Measurements from ENCODE around the gene FASN. TPM values are rescaled to one million over a fixed set of nuclear protein-coding genes. Genes with fewer than 3 reads are reported as not detected.
A peak's percentile ranks its signal among the peaks of the same experiment; 100 is the strongest.

FASN gene
- total and polyA plus RNA-seq, 2 of the 4 experiments (the other 2 are of a cell fraction): 12.4 to 56.0 TPM

DNA sequence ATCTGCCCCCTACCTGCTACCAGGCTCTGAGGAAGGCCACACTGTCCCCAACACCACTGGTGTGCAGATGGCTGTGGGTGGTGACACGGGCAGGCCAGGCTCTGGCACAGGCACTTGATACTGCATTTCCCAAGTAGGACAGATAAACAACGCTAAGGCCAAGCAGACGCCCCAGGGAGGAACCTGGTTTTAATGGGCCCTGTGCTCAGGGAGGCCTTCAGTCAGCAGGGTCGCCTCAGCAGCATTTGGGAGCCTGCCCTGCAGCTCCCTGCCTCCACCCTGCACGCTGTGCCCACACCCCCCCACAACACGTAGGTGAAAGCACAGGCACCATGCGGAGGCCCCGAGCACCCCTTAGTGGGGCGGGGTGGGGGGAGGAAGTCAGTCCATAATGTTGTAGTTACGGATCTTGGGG is 3.3 kb upstream of the FASN start:
- ChIA-PET POLR2A (ENCODE audit: unreplicated experiment) (no interaction called here), CTCF (no interaction called here)
- H3K27me3 ChIP-seq (ENCODE audit: control insufficient read depth, insufficient read depth, low read length): no peaks in the 10 kb centered on the region
- no peaks in the 10 kb centered on the region for H3K36me3 ChIP-seq (ENCODE audit: control insufficient read depth, insufficient read depth, low read length)
- intact Hi-C loops (cut with micrococcal nuclease) (no loop called here), dilution Hi-C loops (cut with HindIII; ENCODE audit: low sequenced_read_pairs, unreplicated experiment) (no loop called here), in situ Hi-C loops (cut with MboI; ENCODE audit: low sequenced_read_pairs) (no loop called here)
- H2BK15ac ChIP-seq (ENCODE audit: low read depth, low read length): no peak overlapping the region
- H3K14ac ChIP-seq (replicated peaks; ENCODE audit: low read depth, low read length): no peak overlapping the region
- no peak overlapping the region for H4K8ac ChIP-seq (ENCODE audit: low read depth in 2 of 2, low read length in 2 of 2)
- no peak overlapping the region for H2BK120ac ChIP-seq (ENCODE audit: low read depth, low read length)
- no peak overlapping the region for H3K4me3 ChIP-seq (ENCODE audit: insufficient read depth, low read depth, low read length)
- no peak overlapping the region for H4K91ac ChIP-seq (ENCODE audit: insufficient read depth, low read depth, low read length)
- H2AK5ac ChIP-seq (ENCODE audit: low read depth, low read length): no peak overlapping the region
- H2AFZ ChIP-seq (replicated peaks; ENCODE audit: low read length, poor library complexity): no peak overlapping the region
- H2BK5ac ChIP-seq (ENCODE audit: low read depth, low read length, poor library complexity, severe bottlenecking): no peak overlapping the region
- no peak overlapping the region for H3K4ac ChIP-seq (ENCODE audit: low read depth, low read length)
- no peak overlapping the region for H3K23ac ChIP-seq (ENCODE audit: low read depth, low read length)
- H3K9me3 ChIP-seq (ENCODE audit: control insufficient read depth, insufficient read depth, low read length): no peaks in the 10 kb centered on the region
- H2BK20ac ChIP-seq (ENCODE audit: low read depth, low read length): no peak overlapping the region
- 67% methylated on average over 1 of the region's 10 CpGs; no CpG with 5 or more reads in 1 of the 2 experiments for WGBS, 2 experiments (ENCODE audit: extremely low coverage in 2 of 2, insufficient read length in 1 of 2)
- H3K79me1 ChIP-seq (ENCODE audit: low read depth in 1 of 2, low read length in 2 of 2): peaks cover 0 to 29% of the 10 kb centered on the region in 2 experiments; a peak in 3 of 4 replicates
- peaks cover 12% of the 10 kb centered on the region for H4K20me1 ChIP-seq (ENCODE audit: insufficient read depth, low read length)
- H3K9ac ChIP-seq (ENCODE audit: low read depth, low read length): no peak overlapping the region
- DNase-seq (no peak), ATAC-seq (ENCODE audit: low read depth) (no peak)
- BruUV-seq (replicated peaks): no TSS peak
- H3K9me1 ChIP-seq (ENCODE audit: insufficient read depth, low read length): peaks cover 5% of the 10 kb centered on the region; the same call in 1 of the 2 replicates
- H2AK9ac ChIP-seq (replicated peaks; ENCODE audit: low read depth, low read length, poor library complexity): peak overlapping the region; percentile 28
- peaks cover 19% of the 10 kb centered on the region for H3K4me1 ChIP-seq (ENCODE audit: control insufficient read depth, insufficient read depth, low read length)
- no peak overlapping the region for H3K18ac ChIP-seq (ENCODE audit: low read depth, low read length)
- H3K56ac ChIP-seq (ENCODE audit: extremely low read depth, insufficient read depth, low read length): no peak overlapping the region
- H3K27ac ChIP-seq (ENCODE audit: insufficient read depth, low read length): no peak overlapping the region
- H4K5ac ChIP-seq (ENCODE audit: low read depth, low read length): no peak overlapping the region
- H3K4me2 ChIP-seq (ENCODE audit: low read depth, low read length): no peak overlapping the region
- TF ChIP-seq RFX5 (IDR thresholded peaks at IDR 0.05; ENCODE audit: low read depth, low read length): no peak
- TF ChIP-seq, protein P1, sequence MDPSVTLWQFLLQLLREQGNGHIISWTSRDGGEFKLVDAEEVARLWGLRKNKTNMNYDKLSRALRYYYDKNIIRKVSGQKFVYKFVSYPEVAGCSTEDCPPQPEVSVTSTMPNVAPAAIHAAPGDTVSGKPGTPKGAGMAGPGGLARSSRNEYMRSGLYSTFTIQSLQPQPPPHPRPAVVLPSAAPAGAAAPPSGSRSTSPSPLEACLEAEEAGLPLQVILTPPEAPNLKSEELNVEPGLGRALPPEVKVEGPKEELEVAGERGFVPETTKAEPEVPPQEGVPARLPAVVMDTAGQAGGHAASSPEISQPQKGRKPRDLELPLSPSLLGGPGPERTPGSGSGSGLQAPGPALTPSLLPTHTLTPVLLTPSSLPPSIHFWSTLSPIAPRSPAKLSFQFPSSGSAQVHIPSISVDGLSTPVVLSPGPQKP (IDR thresholded peaks at IDR 0.05; ENCODE audit: borderline replicate concordance, low read depth, low read length): no peak
